K562 (cell line): ENCODE results near the gene WSCD2. TPM values are rescaled to one million over a fixed set of nuclear protein-coding genes. Genes with fewer than 3 reads are reported as not detected.
A peak's percentile ranks its signal among the peaks of the same experiment; 100 is the strongest.

Source experiments
- DACH1 ChIP-seq: fragments of 450-650 bp; IDR thresholded peaks from 2 replicates; pipeline ENCODE4 v1.6.1; 2018; ENCODE audit not compliant: partially characterized antibody
- EGR1 ChIP-seq: fragments of 450-650 bp; conservative IDR thresholded peaks from 2 replicates; pipeline ENCODE4 v1.6.1; 2017; ENCODE audit warnings: mild to moderate bottlenecking
- FIP1L1 ChIP-seq: fragments of 200-400 bp; formaldehyde crosslinking; IDR thresholded peaks from 2 replicates; pipeline ENCODE4 v1.6.1; 2018; ENCODE audit warnings: mild to moderate bottlenecking, low read depth, low read length; ENCODE audit not compliant: poor library complexity, severe bottlenecking
- GABPA ChIP-seq: fragments of 200-800 bp; sonication (Bioruptor generic); conservative IDR thresholded peaks from 2 replicates; pipeline ENCODE4 v1.6.1; 2016; ENCODE audit warnings: low read depth, missing genetic modification characterization, missing compliant biosample characterization
- HDAC1 ChIP-seq, 2 experiments: fragments of 450-650 bp; IDR thresholded peaks; 2 replicates each; pipeline ENCODE4 v1.6.1; 2016 to 2017; ENCODE audit warnings: inconsistent platforms in 1 of 2, mild to moderate bottlenecking in 1 of 2, moderate library complexity in 1 of 2
- HDAC8 ChIP-seq: fragments of 450-650 bp; IDR thresholded peaks from 2 replicates; pipeline ENCODE4 v1.6.1; 2016; ENCODE audit warnings: mild to moderate bottlenecking, missing genetic modification characterization, moderate library complexity, missing compliant biosample characterization
- HMG20A ChIP-seq: fragments of 450-650 bp; formaldehyde crosslinking; conservative IDR thresholded peaks from 2 replicates; pipeline ENCODE4 v1.4.0; 2020; ENCODE audit warnings: mild to moderate bottlenecking, mixed read lengths
- LEF1 ChIP-seq: fragments of 450-650 bp; IDR thresholded peaks from 2 replicates; pipeline ENCODE4 v1.6.1; 2016; ENCODE audit warnings: mild to moderate bottlenecking
- POLR2B ChIP-seq: fragments of 450-650 bp; IDR thresholded peaks from 2 replicates; pipeline ENCODE4 v1.6.1; 2018; ENCODE audit warnings: low read depth; ENCODE audit not compliant: partially characterized antibody
- SMAD4 ChIP-seq: fragments of 250-450 bp; sonication (Bioruptor Pico); conservative IDR thresholded peaks from 2 replicates; pipeline ENCODE4 v1.8.0; 2021; ENCODE audit warnings: inconsistent platforms, mild to moderate bottlenecking, moderate library complexity
- SRSF9 ChIP-seq: fragments of 200-400 bp; formaldehyde crosslinking; IDR thresholded peaks from 2 replicates; pipeline ENCODE4 v1.6.1; 2017; ENCODE audit warnings: low read depth, low read length, borderline replicate concordance
- TCF3 ChIP-seq: sonication (generic); formaldehyde crosslinking; IDR thresholded peaks from 2 replicates; pipeline ENCODE4 v1.4.0; 2020; ENCODE audit warnings: mild to moderate bottlenecking, missing genetic modification reagents
- XRCC3 ChIP-seq: fragments of 450-650 bp; IDR thresholded peaks from 2 replicates; pipeline ENCODE4 v1.6.1; 2017; ENCODE audit warnings: mild to moderate bottlenecking, moderate library complexity
- ZNF146 ChIP-seq: IDR thresholded peaks from one replicate; pipeline ENCODE4 v1.6.1; 2018; ENCODE audit warnings: missing compliant biosample characterization; ENCODE audit not compliant: unreplicated experiment
- ZNF232 ChIP-seq: sonication (generic); formaldehyde crosslinking; IDR thresholded peaks from 2 replicates; pipeline ENCODE4 v1.8.0; 2022; ENCODE audit warnings: mild to moderate bottlenecking, missing genetic modification reagents
- ZNF239 ChIP-seq: fragments of 250-450 bp; sonication (Bioruptor Pico); IDR thresholded peaks from 2 replicates; pipeline ENCODE4 v1.4.0; 2020; ENCODE audit warnings: mild to moderate bottlenecking
- ZNF282 ChIP-seq: sonication (generic); formaldehyde crosslinking; IDR thresholded peaks from 2 replicates; pipeline ENCODE4 v1.8.1; 2023; ENCODE audit warnings: missing genetic modification reagents
- ZNF431 ChIP-seq: sonication (generic); formaldehyde crosslinking; IDR thresholded peaks from 2 replicates; pipeline ENCODE4 v1.8.0; 2022; ENCODE audit warnings: mild to moderate bottlenecking, missing genetic modification reagents
- ZNF583 ChIP-seq: fragments of 250-450 bp; sonication (Bioruptor Pico); IDR thresholded peaks from 2 replicates; pipeline ENCODE4 v1.4.0; 2020
- ZNF717 ChIP-seq: fragments of 250-450 bp; sonication (Bioruptor Pico); IDR thresholded peaks from 2 replicates; pipeline ENCODE4 v1.5.0; 2021
- polyA plus RNA-seq, 8 experiments: library from polyadenylated mRNA; depleted of rRNA in 4 of 8; stranded (reverse) in 5 of 8; unstranded in 3 of 8; fragments of >200 nt; fragmentation: Nextera tagmentation in 2 of 8; fragmentation: Illumina TruSeq in 1 of 8; extraction: Ambion mirVana in 2 of 8; extraction: Trizol in 1 of 8; gene quantifications; 2 replicates each; pipeline versions ENCODE4 v1.2.1 to v1.2.3, GENCODE V29; 2011 to 2014; ENCODE audit warnings: inconsistent platforms in 1 of 8, missing spikeins in 1 of 8
- total RNA-seq, 7 experiments: library from RNA; depleted of rRNA in 6 of 7; stranded (reverse); fragments of >200 nt in 6 of 7; fragmentation: Illumina TruSeq in 2 of 7; extraction: Trizol in 2 of 7; gene quantifications; 2 replicates each; pipeline versions ENCODE4 v1.2.1 to v1.2.3, GENCODE V29; 2011 to 2021; ENCODE audit warnings: low replicate concordance in 1 of 7
- TF ChIP-seq, protein P1 (sequence below): sonication (generic); formaldehyde crosslinking; IDR thresholded peaks from 2 replicates; pipeline ENCODE4 v1.8.1; 2023; ENCODE audit warnings: mild to moderate bottlenecking, missing genetic modification reagents, moderate library complexity
- TF ChIP-seq, protein P2 (sequence below): fragments of 450-650 bp; IDR thresholded peaks from 2 replicates; pipeline ENCODE4 v1.6.1; 2017; ENCODE audit warnings: antibody characterized with exemption, mild to moderate bottlenecking
- TF ChIP-seq, protein P3 (sequence below): fragments of 250-450 bp; sonication (Bioruptor Pico); IDR thresholded peaks from 2 replicates; pipeline ENCODE4 v1.8.0; 2022; ENCODE audit warnings: inconsistent platforms
- TF ChIP-seq, protein P4 (sequence below): fragments of 450-650 bp; IDR thresholded peaks from 2 replicates; pipeline ENCODE4 v1.6.1; 2016

Gene WSCD2
- total and polyA plus RNA-seq, 9 of the 15 experiments (the other 6 are each of a cell fraction or from before 2014, with no cell fraction given) = 0.72 to 14.1 (median 4.0) TPM

DNA sequence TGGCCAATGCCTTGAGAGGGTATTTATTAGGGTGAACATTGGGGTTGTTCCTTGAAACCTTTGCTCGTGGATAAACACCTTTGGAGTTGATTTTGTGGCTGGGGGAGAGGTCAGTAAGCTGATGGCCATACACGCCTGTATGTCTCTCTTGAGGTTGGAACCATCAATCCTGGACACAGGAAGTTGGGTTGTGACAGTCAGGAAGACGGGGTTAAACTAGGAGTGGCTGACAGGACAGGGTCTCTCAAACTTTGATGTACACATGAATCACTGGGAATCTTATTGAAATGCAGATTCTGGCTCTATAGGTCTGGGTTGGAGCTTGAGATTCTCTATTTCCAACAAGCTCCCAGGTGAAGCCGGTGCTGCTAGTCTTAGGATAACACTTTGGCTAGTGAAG lies 12.8 kb upstream of the WSCD2 start (continued):
- TF ChIP-seq, protein P1, sequence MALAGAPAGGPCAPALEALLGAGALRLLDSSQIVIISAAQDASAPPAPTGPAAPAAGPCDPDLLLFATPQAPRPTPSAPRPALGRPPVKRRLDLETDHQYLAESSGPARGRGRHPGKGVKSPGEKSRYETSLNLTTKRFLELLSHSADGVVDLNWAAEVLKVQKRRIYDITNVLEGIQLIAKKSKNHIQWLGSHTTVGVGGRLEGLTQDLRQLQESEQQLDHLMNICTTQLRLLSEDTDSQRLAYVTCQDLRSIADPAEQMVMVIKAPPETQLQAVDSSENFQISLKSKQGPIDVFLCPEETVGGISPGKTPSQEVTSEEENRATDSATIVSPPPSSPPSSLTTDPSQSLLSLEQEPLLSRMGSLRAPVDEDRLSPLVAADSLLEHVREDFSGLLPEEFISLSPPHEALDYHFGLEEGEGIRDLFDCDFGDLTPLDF = no peak; the same call in 1 of the 2 replicates
- TF ChIP-seq XRCC3 = no peak
- TF ChIP-seq POLR2B = no peak
- TF ChIP-seq, protein P2, sequence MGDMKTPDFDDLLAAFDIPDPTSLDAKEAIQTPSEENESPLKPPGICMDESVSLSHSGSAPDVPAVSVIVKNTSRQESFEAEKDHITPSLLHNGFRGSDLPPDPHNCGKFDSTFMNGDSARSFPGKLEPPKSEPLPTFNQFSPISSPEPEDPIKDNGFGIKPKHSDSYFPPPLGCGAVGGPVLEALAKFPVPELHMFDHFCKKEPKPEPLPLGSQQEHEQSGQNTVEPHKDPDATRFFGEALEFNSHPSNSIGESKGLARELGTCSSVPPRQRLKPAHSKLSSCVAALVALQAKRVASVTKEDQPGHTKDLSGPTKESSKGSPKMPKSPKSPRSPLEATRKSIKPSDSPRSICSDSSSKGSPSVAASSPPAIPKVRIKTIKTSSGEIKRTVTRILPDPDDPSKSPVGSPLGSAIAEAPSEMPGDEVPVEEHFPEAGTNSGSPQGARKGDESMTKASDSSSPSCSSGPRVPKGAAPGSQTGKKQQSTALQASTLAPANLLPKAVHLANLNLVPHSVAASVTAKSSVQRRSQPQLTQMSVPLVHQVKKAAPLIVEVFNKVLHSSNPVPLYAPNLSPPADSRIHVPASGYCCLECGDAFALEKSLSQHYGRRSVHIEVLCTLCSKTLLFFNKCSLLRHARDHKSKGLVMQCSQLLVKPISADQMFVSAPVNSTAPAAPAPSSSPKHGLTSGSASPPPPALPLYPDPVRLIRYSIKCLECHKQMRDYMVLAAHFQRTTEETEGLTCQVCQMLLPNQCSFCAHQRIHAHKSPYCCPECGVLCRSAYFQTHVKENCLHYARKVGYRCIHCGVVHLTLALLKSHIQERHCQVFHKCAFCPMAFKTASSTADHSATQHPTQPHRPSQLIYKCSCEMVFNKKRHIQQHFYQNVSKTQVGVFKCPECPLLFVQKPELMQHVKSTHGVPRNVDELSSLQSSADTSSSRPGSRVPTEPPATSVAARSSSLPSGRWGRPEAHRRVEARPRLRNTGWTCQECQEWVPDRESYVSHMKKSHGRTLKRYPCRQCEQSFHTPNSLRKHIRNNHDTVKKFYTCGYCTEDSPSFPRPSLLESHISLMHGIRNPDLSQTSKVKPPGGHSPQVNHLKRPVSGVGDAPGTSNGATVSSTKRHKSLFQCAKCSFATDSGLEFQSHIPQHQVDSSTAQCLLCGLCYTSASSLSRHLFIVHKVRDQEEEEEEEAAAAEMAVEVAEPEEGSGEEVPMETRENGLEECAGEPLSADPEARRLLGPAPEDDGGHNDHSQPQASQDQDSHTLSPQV = peak; percentile 24; the same call in 1 of the 2 replicates
- TF ChIP-seq HDAC8 (tag) = no peak
- TF ChIP-seq, protein P3, sequence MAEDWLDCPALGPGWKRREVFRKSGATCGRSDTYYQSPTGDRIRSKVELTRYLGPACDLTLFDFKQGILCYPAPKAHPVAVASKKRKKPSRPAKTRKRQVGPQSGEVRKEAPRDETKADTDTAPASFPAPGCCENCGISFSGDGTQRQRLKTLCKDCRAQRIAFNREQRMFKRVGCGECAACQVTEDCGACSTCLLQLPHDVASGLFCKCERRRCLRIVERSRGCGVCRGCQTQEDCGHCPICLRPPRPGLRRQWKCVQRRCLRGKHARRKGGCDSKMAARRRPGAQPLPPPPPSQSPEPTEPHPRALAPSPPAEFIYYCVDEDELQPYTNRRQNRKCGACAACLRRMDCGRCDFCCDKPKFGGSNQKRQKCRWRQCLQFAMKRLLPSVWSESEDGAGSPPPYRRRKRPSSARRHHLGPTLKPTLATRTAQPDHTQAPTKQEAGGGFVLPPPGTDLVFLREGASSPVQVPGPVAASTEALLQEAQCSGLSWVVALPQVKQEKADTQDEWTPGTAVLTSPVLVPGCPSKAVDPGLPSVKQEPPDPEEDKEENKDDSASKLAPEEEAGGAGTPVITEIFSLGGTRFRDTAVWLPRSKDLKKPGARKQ (CRISPR knock-in tag) = no peak
- TF ChIP-seq HMG20A (CRISPR knock-in tag) = no peak
- TF ChIP-seq SMAD4 (CRISPR knock-in tag) = peak; percentile 47; the same call in 1 of the 2 replicates
- no peak for TF ChIP-seq EGR1
- no peak for TF ChIP-seq FIP1L1
- TF ChIP-seq LEF1 = no peak
- TF ChIP-seq TCF3 = no peak
- no peak for TF ChIP-seq ZNF431 (CRISPR knock-in tag)
- TF ChIP-seq, protein P4, sequence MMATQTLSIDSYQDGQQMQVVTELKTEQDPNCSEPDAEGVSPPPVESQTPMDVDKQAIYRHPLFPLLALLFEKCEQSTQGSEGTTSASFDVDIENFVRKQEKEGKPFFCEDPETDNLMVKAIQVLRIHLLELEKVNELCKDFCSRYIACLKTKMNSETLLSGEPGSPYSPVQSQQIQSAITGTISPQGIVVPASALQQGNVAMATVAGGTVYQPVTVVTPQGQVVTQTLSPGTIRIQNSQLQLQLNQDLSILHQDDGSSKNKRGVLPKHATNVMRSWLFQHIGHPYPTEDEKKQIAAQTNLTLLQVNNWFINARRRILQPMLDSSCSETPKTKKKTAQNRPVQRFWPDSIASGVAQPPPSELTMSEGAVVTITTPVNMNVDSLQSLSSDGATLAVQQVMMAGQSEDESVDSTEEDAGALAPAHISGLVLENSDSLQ = peak; percentile 64
- TF ChIP-seq ZNF146 (CRISPR knock-in tag) = no peak
- TF ChIP-seq SRSF9 = no peak
- no peak for TF ChIP-seq ZNF239
- no peak for TF ChIP-seq ZNF232 (CRISPR knock-in tag)
- no peak for TF ChIP-seq ZNF282 (CRISPR knock-in tag)
- TF ChIP-seq ZNF717 (CRISPR knock-in tag) = no peak
- TF ChIP-seq GABPA (tag) = 0 out of 2 replicates have a peak, but pooled peaks have one; percentile 45
- TF ChIP-seq HDAC1 (IDR thresholded peaks at IDR 0.05) = no peak
- TF ChIP-seq ZNF583 = no peak
- TF ChIP-seq DACH1 = no peak
